Liver (tissue), 3 donors: Measurements from ENCODE around the gene P2RX7.

Source experiments
- CTCF ChIP-seq: fragments of 150-350 bp; IDR thresholded peaks from 2 replicates; pipeline ENCODE4 v1.5.1; 2017; ENCODE audit warnings: improper control_type of control experiment, low read depth, low read length; ENCODE audit not compliant: missing input control
- GABPA ChIP-seq, 2 donors: IDR thresholded peaks in 1 of 2; conservative IDR thresholded peaks in 1 of 2; 2 replicates each; pipeline ENCODE4 v1.6.1; 2016; ENCODE audit warnings: antibody characterized with exemption in 2 of 2, mild to moderate bottlenecking in 1 of 2, moderate library complexity in 1 of 2
- HNF4A ChIP-seq, 2 donors: conservative IDR thresholded peaks; 2 replicates each; pipeline ENCODE4 v1.6.1; 2016; ENCODE audit warnings: antibody characterized with exemption in 2 of 2, mild to moderate bottlenecking in 2 of 2
- HNF4G ChIP-seq: IDR thresholded peaks from 2 replicates; pipeline ENCODE4 v1.6.1; 2016; ENCODE audit warnings: antibody characterized with exemption
- JUND ChIP-seq, 2 donors: IDR thresholded peaks; 2 replicates each; pipeline ENCODE4 v1.6.1; 2016; ENCODE audit warnings: antibody characterized with exemption in 2 of 2
- MAX ChIP-seq: IDR thresholded peaks from 2 replicates; pipeline ENCODE4 v1.6.1; 2016; ENCODE audit warnings: antibody characterized with exemption
- RAD21 ChIP-seq, 2 donors: IDR thresholded peaks; 2 replicates each; pipeline ENCODE4 v1.6.1; 2016; ENCODE audit warnings: antibody characterized with exemption in 2 of 2, mild to moderate bottlenecking in 2 of 2
- REST ChIP-seq: IDR thresholded peaks from 2 replicates; pipeline ENCODE4 v1.6.1; 2016; ENCODE audit warnings: antibody characterized with exemption, mild to moderate bottlenecking
- SP1 ChIP-seq: IDR thresholded peaks from 2 replicates; pipeline ENCODE4 v1.6.1; 2018; ENCODE audit warnings: antibody characterized with exemption, mild to moderate bottlenecking
- TAF1 ChIP-seq: conservative IDR thresholded peaks from 2 replicates; pipeline ENCODE4 v1.6.1; 2016; ENCODE audit warnings: antibody characterized with exemption, mild to moderate bottlenecking
- YY1 ChIP-seq: IDR thresholded peaks from 2 replicates; pipeline ENCODE4 v1.6.1; 2016; ENCODE audit warnings: antibody characterized with exemption, mild to moderate bottlenecking
- ZBTB33 ChIP-seq: IDR thresholded peaks from 2 replicates; pipeline ENCODE4 v1.6.1; 2016; ENCODE audit warnings: antibody characterized with exemption
- TF ChIP-seq, protein P1 (sequence below): IDR thresholded peaks from 2 replicates; pipeline ENCODE4 v1.6.1; 2016; ENCODE audit warnings: antibody characterized with exemption
- donor health status: healthy.
- donor health status: healthy.

DNA sequence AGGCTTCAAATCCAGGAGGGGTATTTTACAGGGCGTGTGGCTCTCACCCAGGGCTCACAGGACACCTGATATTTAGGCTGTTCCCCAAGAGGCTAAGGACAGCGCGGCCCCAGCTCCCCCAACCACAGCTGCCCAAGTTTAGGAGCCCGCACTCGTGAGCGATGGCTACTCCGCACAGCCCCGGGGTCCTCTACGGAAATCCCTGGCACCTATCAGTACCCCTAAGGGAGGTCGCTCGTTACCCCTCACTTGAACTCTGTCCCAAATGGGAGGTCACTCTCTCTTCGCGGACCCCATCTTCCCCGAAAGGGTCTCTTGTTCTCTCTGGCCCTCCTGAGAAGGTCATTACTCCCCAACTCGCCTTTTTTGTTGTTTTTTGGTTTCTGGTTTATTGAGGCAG lies 76.5 kb downstream of the P2RX7 start:
- no peak for TF ChIP-seq CTCF
- no peak for TF ChIP-seq RAD21 (IDR thresholded peaks at IDR 0.05)
- no peak for TF ChIP-seq SP1
- TF ChIP-seq TAF1 = no peak
- no peak for TF ChIP-seq GABPA (IDR thresholded peaks at IDR 0.05 in 1 of 2, conservative IDR thresholded peaks at IDR 0.05 in 1 of 2)
- no peak for TF ChIP-seq REST
- no peak for TF ChIP-seq YY1
- no peak for TF ChIP-seq MAX
- no peak for TF ChIP-seq JUND (IDR thresholded peaks at IDR 0.05)
- TF ChIP-seq HNF4A (conservative IDR thresholded peaks at IDR 0.05) = no peak
- TF ChIP-seq, protein P1, sequence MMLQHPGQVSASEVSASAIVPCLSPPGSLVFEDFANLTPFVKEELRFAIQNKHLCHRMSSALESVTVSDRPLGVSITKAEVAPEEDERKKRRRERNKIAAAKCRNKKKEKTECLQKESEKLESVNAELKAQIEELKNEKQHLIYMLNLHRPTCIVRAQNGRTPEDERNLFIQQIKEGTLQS = no peak
- TF ChIP-seq HNF4G = no peak
- no peak for TF ChIP-seq ZBTB33
